HepG2 (cell line): Measurements from ENCODE around the gene FERMT2. TPM values are rescaled to one million over a fixed set of nuclear protein-coding genes. Genes with fewer than 3 reads are reported as not detected.

Experiments used
- FOXA3 ChIP-seq: IDR thresholded peaks from 2 replicates; pipeline ENCODE4 v1.6.1; 2016; ENCODE audit warnings: missing genetic modification reagents, missing compliant biosample characterization
- FOXP1 ChIP-seq, 2 experiments: fragments of 450-650 bp in 1 of 2; IDR thresholded peaks; 2 replicates each; pipeline ENCODE4 v1.6.1; 2017 to 2018; ENCODE audit warnings: antibody characterized with exemption in 1 of 2
- JUND ChIP-seq: sonication (generic); formaldehyde crosslinking; IDR thresholded peaks from 2 replicates; pipeline ENCODE4 v1.8.0; 2022; ENCODE audit warnings: mild to moderate bottlenecking, missing genetic modification reagents
- KAT8 ChIP-seq: IDR thresholded peaks from 2 replicates; pipeline ENCODE4 v1.6.1; 2016; ENCODE audit warnings: missing genetic modification reagents, missing compliant biosample characterization
- NR2F2 ChIP-seq: IDR thresholded peaks from 2 replicates; pipeline ENCODE4 v1.6.1; 2012; ENCODE audit warnings: low read depth, inconsistent platforms, borderline replicate concordance
- PTBP1 ChIP-seq: fragments of 200-400 bp; formaldehyde crosslinking; IDR thresholded peaks from 2 replicates; pipeline ENCODE4 v1.6.1; 2018; ENCODE audit warnings: low read length, low read depth; ENCODE audit not compliant: poor library complexity, severe bottlenecking
- REST ChIP-seq, 2 experiments: IDR thresholded peaks; 2 replicates each; pipeline ENCODE4 v1.6.1; 2011 to 2012; ENCODE audit warnings: low read length in 2 of 2, borderline replicate concordance in 1 of 2, low read depth in 1 of 2, mild to moderate bottlenecking in 1 of 2, moderate library complexity in 1 of 2
- SAP130 ChIP-seq: IDR thresholded peaks from 2 replicates; pipeline ENCODE4 v1.6.1; 2016; ENCODE audit warnings: low read depth
- SIX1 ChIP-seq: sonication (generic); formaldehyde crosslinking; IDR thresholded peaks from 2 replicates; pipeline ENCODE4 v1.4.0; 2020; ENCODE audit warnings: missing genetic modification reagents, borderline replicate concordance
- SRY ChIP-seq: sonication (generic); formaldehyde crosslinking; IDR thresholded peaks from 2 replicates; pipeline ENCODE4 v1.8.0; 2022; ENCODE audit warnings: mild to moderate bottlenecking, missing genetic modification reagents
- TOPORS ChIP-seq: sonication (generic); formaldehyde crosslinking; IDR thresholded peaks from 2 replicates; pipeline ENCODE4 v1.8.0; 2023; ENCODE audit warnings: mild to moderate bottlenecking, missing genetic modification reagents
- ZBTB20 ChIP-seq: sonication (generic); formaldehyde crosslinking; IDR thresholded peaks from 2 replicates; pipeline ENCODE4 v1.8.1; 2023; ENCODE audit warnings: missing genetic modification reagents, low read depth, mild to moderate bottlenecking, borderline replicate concordance
- ZNF3 ChIP-seq: IDR thresholded peaks from 2 replicates; pipeline ENCODE4 v1.7.0; 2017; ENCODE audit warnings: inconsistent platforms
- ZNF451 ChIP-seq: sonication (generic); formaldehyde crosslinking; IDR thresholded peaks from 2 replicates; pipeline ENCODE4 v1.5.0; 2020; ENCODE audit warnings: mild to moderate bottlenecking, missing genetic modification reagents
- ZNF547 ChIP-seq: sonication (generic); formaldehyde crosslinking; IDR thresholded peaks from 2 replicates; pipeline ENCODE4 v1.5.1; 2020; ENCODE audit warnings: mild to moderate bottlenecking, missing genetic modification reagents
- ZNF687 ChIP-seq: sonication (generic); formaldehyde crosslinking; IDR thresholded peaks from 2 replicates; pipeline ENCODE4 v1.5.1; 2020; ENCODE audit warnings: mild to moderate bottlenecking, missing genetic modification reagents, moderate library complexity
- polyA plus RNA-seq, 8 experiments: library from polyadenylated mRNA; depleted of rRNA in 3 of 8; stranded (reverse) in 7 of 8; unstranded in 1 of 8; fragments of >200 nt; fragmentation: Illumina TruSeq in 4 of 8; extraction: Trizol in 4 of 8; gene quantifications; 2 replicates each; pipeline versions ENCODE4 v1.2.1 to v1.2.3, GENCODE V29; 2011 to 2016; ENCODE audit warnings: low read depth in 4 of 8, missing spikeins in 1 of 8, mixed read lengths in 1 of 8; ENCODE audit not compliant: insufficient read depth in 1 of 8
- total RNA-seq, 5 experiments: library from RNA; depleted of rRNA; stranded (reverse); fragments of >200 nt; fragmentation: Illumina TruSeq; extraction: Trizol; gene quantifications; 2 replicates each; pipeline ENCODE4 v1.2.3, GENCODE V29; 2016; ENCODE audit warnings: low read depth in 1 of 5
- TF ChIP-seq, protein P1 (sequence below): sonication (generic); formaldehyde crosslinking; IDR thresholded peaks from 2 replicates; pipeline ENCODE4 v1.4.0; 2020; ENCODE audit warnings: missing genetic modification reagents
- TF ChIP-seq, protein P2 (sequence below): sonication (generic); formaldehyde crosslinking; IDR thresholded peaks from 2 replicates; pipeline ENCODE4 v1.8.0; 2022; ENCODE audit warnings: mild to moderate bottlenecking, missing genetic modification reagents; ENCODE audit not compliant: insufficient replicate concordance

Gene FERMT2
- total and polyA plus RNA-seq, 2 of the 13 experiments (the other 11 are each of a cell fraction or from before 2014, with no cell fraction given) = 36.2 to 60.4 TPM

- no peak for TF ChIP-seq ZNF687 (CRISPR knock-in tag)
- no peak for TF ChIP-seq SRY (CRISPR knock-in tag)
- TF ChIP-seq ZNF547 (CRISPR knock-in tag) = no peak
- no peak for TF ChIP-seq PTBP1
- no peak for TF ChIP-seq REST (IDR thresholded peaks at IDR 0.05; ENCODE audit: borderline replicate concordance in 1 of 2, low read depth in 1 of 2, low read length in 2 of 2)
- peak; percentile 70 for TF ChIP-seq FOXA3 (CRISPR knock-in tag)
- no peak for TF ChIP-seq KAT8 (CRISPR knock-in tag)
- TF ChIP-seq, protein P1, sequence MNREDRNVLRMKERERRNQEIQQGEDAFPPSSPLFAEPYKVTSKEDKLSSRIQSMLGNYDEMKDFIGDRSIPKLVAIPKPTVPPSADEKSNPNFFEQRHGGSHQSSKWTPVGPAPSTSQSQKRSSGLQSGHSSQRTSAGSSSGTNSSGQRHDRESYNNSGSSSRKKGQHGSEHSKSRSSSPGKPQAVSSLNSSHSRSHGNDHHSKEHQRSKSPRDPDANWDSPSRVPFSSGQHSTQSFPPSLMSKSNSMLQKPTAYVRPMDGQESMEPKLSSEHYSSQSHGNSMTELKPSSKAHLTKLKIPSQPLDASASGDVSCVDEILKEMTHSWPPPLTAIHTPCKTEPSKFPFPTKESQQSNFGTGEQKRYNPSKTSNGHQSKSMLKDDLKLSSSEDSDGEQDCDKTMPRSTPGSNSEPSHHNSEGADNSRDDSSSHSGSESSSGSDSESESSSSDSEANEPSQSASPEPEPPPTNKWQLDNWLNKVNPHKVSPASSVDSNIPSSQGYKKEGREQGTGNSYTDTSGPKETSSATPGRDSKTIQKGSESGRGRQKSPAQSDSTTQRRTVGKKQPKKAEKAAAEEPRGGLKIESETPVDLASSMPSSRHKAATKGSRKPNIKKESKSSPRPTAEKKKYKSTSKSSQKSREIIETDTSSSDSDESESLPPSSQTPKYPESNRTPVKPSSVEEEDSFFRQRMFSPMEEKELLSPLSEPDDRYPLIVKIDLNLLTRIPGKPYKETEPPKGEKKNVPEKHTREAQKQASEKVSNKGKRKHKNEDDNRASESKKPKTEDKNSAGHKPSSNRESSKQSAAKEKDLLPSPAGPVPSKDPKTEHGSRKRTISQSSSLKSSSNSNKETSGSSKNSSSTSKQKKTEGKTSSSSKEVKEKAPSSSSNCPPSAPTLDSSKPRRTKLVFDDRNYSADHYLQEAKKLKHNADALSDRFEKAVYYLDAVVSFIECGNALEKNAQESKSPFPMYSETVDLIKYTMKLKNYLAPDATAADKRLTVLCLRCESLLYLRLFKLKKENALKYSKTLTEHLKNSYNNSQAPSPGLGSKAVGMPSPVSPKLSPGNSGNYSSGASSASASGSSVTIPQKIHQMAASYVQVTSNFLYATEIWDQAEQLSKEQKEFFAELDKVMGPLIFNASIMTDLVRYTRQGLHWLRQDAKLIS (CRISPR knock-in tag) = no peak
- peak; percentile 25; the same call in 1 of the 2 replicates for TF ChIP-seq SAP130 (CRISPR knock-in tag)
- no peak for TF ChIP-seq TOPORS (CRISPR knock-in tag)
- peak; percentile 76; the same call in 1 of the 2 replicates for TF ChIP-seq SIX1 (CRISPR knock-in tag)
- 0 out of 2 replicates have a peak, but pooled peaks have one; percentile 32 for TF ChIP-seq JUND (CRISPR knock-in tag)
- TF ChIP-seq ZBTB20 (CRISPR knock-in tag) = no peak
- no peak for TF ChIP-seq ZNF3
- no peak for TF ChIP-seq NR2F2
- TF ChIP-seq, protein P2, sequence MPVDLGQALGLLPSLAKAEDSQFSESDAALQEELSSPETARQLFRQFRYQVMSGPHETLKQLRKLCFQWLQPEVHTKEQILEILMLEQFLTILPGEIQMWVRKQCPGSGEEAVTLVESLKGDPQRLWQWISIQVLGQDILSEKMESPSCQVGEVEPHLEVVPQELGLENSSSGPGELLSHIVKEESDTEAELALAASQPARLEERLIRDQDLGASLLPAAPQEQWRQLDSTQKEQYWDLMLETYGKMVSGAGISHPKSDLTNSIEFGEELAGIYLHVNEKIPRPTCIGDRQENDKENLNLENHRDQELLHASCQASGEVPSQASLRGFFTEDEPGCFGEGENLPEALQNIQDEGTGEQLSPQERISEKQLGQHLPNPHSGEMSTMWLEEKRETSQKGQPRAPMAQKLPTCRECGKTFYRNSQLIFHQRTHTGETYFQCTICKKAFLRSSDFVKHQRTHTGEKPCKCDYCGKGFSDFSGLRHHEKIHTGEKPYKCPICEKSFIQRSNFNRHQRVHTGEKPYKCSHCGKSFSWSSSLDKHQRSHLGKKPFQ = no peak
- no peak for TF ChIP-seq FOXP1 (IDR thresholded peaks at IDR 0.05)
- peak; percentile 69 for TF ChIP-seq FOXP1 (CRISPR knock-in tag; IDR thresholded peaks at IDR 0.05)
- TF ChIP-seq ZNF451 (CRISPR knock-in tag) = no peak
Measured at GRCh38 chr14:52926953-52927352, 23.9 kb downstream of the FERMT2 start (continued).
